Measurements from ENCODE around the gene C6orf15.

DNA sequence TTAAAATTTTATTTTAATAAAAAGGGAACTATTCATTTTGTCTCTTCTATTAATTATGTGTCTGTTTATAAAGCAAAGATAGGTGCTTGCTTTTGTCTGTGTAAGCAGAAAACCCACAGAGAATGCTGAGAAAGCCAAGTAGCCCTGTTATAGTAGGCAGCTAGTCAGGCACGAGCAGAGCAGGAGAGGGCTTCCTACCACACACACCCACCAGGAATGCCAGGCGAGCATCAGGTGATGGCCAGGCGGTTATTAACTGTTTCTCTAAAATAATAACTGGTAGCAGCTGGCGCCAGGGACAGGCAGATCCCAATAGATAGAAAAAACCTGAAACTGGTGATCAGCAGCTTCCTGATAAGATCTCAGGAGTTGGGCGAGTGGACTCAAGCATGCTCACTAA, 15.7 kb downstream of the C6orf15 start:
- no peak for TF ChIP-seq FOSL1 (IDR thresholded peaks at IDR 0.05; ENCODE audit: insufficient read depth, low read depth, low read length)
- TF ChIP-seq RXRA (IDR thresholded peaks at IDR 0.05; ENCODE audit: insufficient read depth, low read depth, low read length) = no peak
- TF ChIP-seq RAD21 (IDR thresholded peaks at IDR 0.05 in 1 of 2, conservative IDR thresholded peaks at IDR 0.05 in 1 of 2; ENCODE audit: low read depth in 2 of 2, low read length in 2 of 2) = no peak
- TF ChIP-seq BCL11A (IDR thresholded peaks at IDR 0.05; ENCODE audit: low read depth in 2 of 2, low read length in 2 of 2) = no peak
- TF ChIP-seq RBBP5 (IDR thresholded peaks at IDR 0.05; ENCODE audit: borderline replicate concordance, low read depth, low read length) = no peak
- TF ChIP-seq, protein P1, sequence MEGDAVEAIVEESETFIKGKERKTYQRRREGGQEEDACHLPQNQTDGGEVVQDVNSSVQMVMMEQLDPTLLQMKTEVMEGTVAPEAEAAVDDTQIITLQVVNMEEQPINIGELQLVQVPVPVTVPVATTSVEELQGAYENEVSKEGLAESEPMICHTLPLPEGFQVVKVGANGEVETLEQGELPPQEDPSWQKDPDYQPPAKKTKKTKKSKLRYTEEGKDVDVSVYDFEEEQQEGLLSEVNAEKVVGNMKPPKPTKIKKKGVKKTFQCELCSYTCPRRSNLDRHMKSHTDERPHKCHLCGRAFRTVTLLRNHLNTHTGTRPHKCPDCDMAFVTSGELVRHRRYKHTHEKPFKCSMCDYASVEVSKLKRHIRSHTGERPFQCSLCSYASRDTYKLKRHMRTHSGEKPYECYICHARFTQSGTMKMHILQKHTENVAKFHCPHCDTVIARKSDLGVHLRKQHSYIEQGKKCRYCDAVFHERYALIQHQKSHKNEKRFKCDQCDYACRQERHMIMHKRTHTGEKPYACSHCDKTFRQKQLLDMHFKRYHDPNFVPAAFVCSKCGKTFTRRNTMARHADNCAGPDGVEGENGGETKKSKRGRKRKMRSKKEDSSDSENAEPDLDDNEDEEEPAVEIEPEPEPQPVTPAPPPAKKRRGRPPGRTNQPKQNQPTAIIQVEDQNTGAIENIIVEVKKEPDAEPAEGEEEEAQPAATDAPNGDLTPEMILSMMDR (IDR thresholded peaks at IDR 0.05; ENCODE audit: control extremely low read depth in 1 of 3, insufficient read depth in 1 of 3, low read depth in 1 of 3, low read length in 3 of 3) = no peak

All from H1 (cell line).